RWPE1 (cell line): ENCODE measurements around the gene ELMOD1.
"Not testable (repeated sequence)": the region's sequence is repeated elsewhere in the genome, so short reads cannot be mapped to it uniquely, and the experiment has no call there.

Source experiments
- CTCF ChIA-PET: fragments of 350-600 bp; sonication (Branson Sonifier 250); formaldehyde crosslinking; extraction: SDS; loops from one replicate; lab custom pipeline; 2021; lab: Yijun Ruan, JAX
- POLR2A ChIA-PET: fragments of 400-600 bp; formaldehyde crosslinking; extraction: SDS; loops from one replicate; lab custom pipeline; 2020; ENCODE audit warnings: antibody characterized with exemption; ENCODE audit not compliant: low non-redundant PET; lab: Yijun Ruan, JAX
- DNase-seq: peaks from one replicate; pipeline ENCODE4 v3.0.0; 2012; ENCODE audit warnings: low spot score
- H3K27ac ChIP-seq: fragments of 450-650 bp; 2 replicates; pipeline ENCODE4 v1.5.1; 2017
- TF ChIP-seq, protein P1 (sequence below): fragments of 450-650 bp; conservative IDR thresholded peaks from 2 replicates; pipeline ENCODE4 v1.5.1; 2017; ENCODE audit warnings: low read depth, mild to moderate bottlenecking

The ELMOD1 gene

DNA sequence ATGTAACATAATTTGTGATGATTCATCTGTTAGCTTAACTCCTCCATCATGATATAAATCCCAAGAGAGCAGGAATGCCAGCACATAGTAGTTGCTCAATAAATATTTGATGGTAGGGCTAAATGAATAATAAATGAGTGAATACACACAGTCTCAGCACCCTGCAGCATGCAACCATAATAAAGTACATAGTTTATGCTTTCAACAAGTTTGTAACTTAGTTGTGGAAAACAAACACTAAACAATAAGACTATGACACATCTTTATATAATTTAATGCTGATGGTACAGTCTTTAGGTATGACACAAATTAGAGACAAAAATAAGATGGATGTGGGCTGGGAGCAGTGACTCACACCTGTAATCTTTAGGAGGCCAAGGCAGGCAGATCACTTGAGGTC lies 29.3 kb upstream of the ELMOD1 start:
- POLR2A ChIA-PET, result no interaction called here
- TF ChIP-seq, protein P1, sequence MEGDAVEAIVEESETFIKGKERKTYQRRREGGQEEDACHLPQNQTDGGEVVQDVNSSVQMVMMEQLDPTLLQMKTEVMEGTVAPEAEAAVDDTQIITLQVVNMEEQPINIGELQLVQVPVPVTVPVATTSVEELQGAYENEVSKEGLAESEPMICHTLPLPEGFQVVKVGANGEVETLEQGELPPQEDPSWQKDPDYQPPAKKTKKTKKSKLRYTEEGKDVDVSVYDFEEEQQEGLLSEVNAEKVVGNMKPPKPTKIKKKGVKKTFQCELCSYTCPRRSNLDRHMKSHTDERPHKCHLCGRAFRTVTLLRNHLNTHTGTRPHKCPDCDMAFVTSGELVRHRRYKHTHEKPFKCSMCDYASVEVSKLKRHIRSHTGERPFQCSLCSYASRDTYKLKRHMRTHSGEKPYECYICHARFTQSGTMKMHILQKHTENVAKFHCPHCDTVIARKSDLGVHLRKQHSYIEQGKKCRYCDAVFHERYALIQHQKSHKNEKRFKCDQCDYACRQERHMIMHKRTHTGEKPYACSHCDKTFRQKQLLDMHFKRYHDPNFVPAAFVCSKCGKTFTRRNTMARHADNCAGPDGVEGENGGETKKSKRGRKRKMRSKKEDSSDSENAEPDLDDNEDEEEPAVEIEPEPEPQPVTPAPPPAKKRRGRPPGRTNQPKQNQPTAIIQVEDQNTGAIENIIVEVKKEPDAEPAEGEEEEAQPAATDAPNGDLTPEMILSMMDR, result no peak
- no peak for DNase-seq
- CTCF ChIA-PET, result interaction anchor here (2.3 kb wide), 1 partner anchor 13 kb away, joined by 7 read pairs; no protein-coding TSS in a partner anchor
- H3K27ac ChIP-seq, result 0 out of 2 replicates have a peak overlapping the region, but pooled peaks have one; percentile 40

DNA sequence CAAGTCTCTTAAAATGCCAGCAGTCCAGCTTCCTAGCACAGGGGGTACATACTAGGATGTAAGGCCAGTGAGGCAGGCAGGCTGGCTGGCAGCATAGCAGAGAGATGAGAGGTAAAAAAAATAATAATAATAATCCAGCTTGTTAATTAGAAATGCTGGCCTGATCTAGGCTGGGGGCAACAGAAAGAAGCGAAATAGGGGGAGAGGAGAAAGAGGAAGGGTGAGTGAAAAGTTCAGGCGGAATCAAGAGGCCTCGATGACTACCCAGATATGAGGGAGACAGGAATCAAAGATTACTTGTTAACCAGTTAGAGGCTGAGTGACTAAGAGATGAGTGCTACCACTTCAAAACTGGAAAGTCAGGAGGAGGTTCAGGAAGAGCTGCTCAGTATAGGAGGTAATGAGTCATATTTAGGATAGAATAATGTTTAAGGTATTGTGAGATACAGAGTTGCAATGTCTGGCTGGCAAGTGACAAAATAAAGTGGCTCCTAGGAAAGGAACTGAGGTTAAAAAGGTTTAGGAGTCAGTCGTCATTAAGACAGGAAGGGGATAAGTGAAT lies 28.2 kb upstream of the ELMOD1 start:
- no peak overlapping the region for H3K27ac ChIP-seq
- TF ChIP-seq, protein P1, result no peak
- peak; percentile 81 for DNase-seq
- ChIA-PET POLR2A (no interaction called here), CTCF (interaction anchor here (0.5 to 2.3 kb wide), 7 partner anchors 10 to 219 kb away, joined by 3 to 12 read pairs (median 5); no protein-coding TSS in a partner anchor)

GRCh38 chr11:107563702-107564101 lies 27.2 kb upstream of the ELMOD1 start:
- peak; percentile 29 for DNase-seq
- H3K27ac ChIP-seq, result no peak overlapping the region
- TF ChIP-seq, protein P1, result peak; percentile 71
- ChIA-PET POLR2A (no interaction called here), CTCF (interaction anchor here (0.6 to 2.3 kb wide), 4 partner anchors 13 to 236 kb away, joined by 3 to 12 read pairs (median 6); no protein-coding TSS in a partner anchor)

DNA sequence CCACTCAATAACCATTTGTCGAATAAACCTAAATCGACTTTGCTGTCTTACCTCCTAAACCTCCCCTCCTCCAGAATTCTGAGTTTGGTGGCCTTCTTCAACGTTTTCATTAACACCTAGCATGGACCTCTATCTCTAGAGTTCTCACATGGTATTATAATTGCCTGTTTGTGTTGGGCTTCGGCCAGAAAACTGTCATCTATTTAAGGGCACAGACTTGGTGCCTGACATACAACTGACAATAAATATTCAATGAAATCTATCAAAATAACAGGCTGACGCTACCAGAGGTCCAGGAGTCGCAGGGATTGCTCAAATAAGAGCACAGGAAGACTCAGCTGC lies 26.1 kb upstream of the ELMOD1 start:
- DNase-seq, result no peak
- CTCF ChIA-PET, result interaction anchor here (0.5 to 0.6 kb wide), 2 partner anchors 106 to 194 kb away, joined by 3 read pairs; no protein-coding TSS in a partner anchor
- POLR2A ChIA-PET, result no interaction called here
- TF ChIP-seq, protein P1, result no peak
- peak overlapping the region; percentile 89 for H3K27ac ChIP-seq

DNA sequence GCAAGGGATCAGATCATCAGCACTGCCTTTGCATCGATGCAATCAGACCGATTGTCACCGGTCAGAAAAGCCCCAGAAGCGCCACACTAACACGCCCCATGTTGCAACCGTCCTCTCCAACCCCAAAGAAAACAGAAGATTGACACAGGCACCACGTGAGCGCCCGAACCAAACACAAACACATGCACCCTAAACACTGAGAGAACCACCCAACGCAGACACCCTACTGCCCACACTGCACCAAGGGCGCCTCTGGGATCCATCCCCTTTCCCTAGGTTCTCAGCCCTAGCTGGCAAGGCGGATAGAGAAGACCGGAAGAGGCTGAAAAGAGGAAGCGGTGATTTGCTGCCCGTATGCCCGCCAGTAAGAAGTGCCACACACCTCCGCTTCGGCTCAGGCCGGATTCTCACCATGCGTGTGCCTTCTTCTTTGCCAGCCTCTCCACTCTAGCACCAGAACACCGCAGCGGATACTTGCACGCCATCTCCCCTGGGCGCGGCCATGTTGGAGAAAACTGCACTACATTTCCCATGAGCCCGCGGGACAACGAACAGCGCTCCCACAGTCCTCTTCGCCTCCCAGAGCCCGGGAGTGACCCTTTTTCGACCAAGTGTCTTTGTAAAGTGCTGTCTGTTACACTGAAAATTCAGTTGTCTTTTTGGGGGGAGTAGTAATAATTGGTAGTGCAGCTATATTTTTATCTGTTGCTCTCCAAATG lies 25.6 kb upstream of the ELMOD1 start, which contains the start of gene ALKBH8:
TSS of gene ALKBH8 (minus strand) at position 517 of the 719 bp plus-strand sequence. CDS start 4,842 bp downstream, outside the sequence.
- peak; percentile 69 for DNase-seq
- ChIA-PET POLR2A (no interaction called here), CTCF (interaction anchor here (0.6 kb wide), 2 partner anchors 120 to 194 kb away, joined by 3 to 5 read pairs; no protein-coding TSS in a partner anchor)
- H3K27ac ChIP-seq, result peak within 1 kb of the TSS; percentile 89
- TF ChIP-seq, protein P1, result no peak

- not testable (repeated sequence) for DNase-seq
- ChIA-PET CTCF (interaction anchor here (0.6 kb wide), 2 partner anchors 43 to 119 kb away, joined by 3 to 5 read pairs; no protein-coding TSS in a partner anchor), POLR2A (interaction anchor here (0.5 kb wide), 1 partner anchor 107 kb away, joined by 6 read pairs; no protein-coding TSS in a partner anchor)
- H3K27ac ChIP-seq, result peak overlapping the region; percentile 89
Measured at GRCh38 chr11:107565955-107566501, 24.9 kb upstream of the ELMOD1 start.
